A549 (cell line): Measurements from ENCODE around the gene PPP1R15A. TPM values are rescaled to one million over a fixed set of nuclear protein-coding genes. Genes with fewer than 3 reads are reported as not detected.

Source experiments
- ATAC-seq, 2 experiments: fragments of 200-7000 bp in 1 of 2; fragments of >200 bp in 1 of 2; cut with Nextera tagmentation in 1 of 2; cut with Tn5 transposase in 1 of 2; 3 replicates each; pipeline versions ENCODE4 v1.8.0 to v1.9.1; 2018 to 2020; ENCODE audit warnings: mild to moderate bottlenecking in 1 of 2, moderate library complexity in 1 of 2
- CTCF ChIA-PET: fragments of 300-600 bp; sonication (Branson Sonifier 250); formaldehyde crosslinking; extraction: SDS; loops from one replicate; lab custom pipeline; 2021; ENCODE audit warnings: antibody characterized with exemption, inconsistent platforms; lab: Yijun Ruan, JAX
- POLR2A ChIA-PET: fragments of 350-600 bp; formaldehyde crosslinking; extraction: SDS; loops from one replicate; lab custom pipeline; 2021; ENCODE audit warnings: antibody characterized with exemption, inconsistent platforms; lab: Yijun Ruan, JAX
- DNase-seq, 2 experiments: peaks; one replicate each; pipeline versions ENCODE4 v3.0.0 to v3.0.0-alpha.2; 2011 to 2016; ENCODE audit warnings: low read depth in 1 of 2, low spot score in 1 of 2
- FAIRE-seq: peaks from 2 replicates; lab custom pipeline; 2011; peaks lifted over from hg19 to GRCh38; lab: Jason Lieb, UNC
- H3K27ac ChIP-seq, 2 experiments: fragments of >200 bp; sonication (Bioruptor Twin); formaldehyde crosslinking; 3 replicates each; pipeline ENCODE4 v1.5.1; 2016 to 2017
- H3K4me1 ChIP-seq: fragments of >200 bp; sonication (Bioruptor Twin); formaldehyde crosslinking; 3 replicates; pipeline ENCODE4 v1.6.1; 2016
- H3K4me2 ChIP-seq: fragments of >200 bp; sonication (Bioruptor Twin); formaldehyde crosslinking; 3 replicates; pipeline ENCODE4 v1.6.1; 2016
- H3K4me3 ChIP-seq: fragments of >200 bp; sonication (Bioruptor Twin); formaldehyde crosslinking; 3 replicates; pipeline ENCODE4 v1.5.1; 2016
- H3K9me3 ChIP-seq: fragments of >200 bp; sonication (Bioruptor Twin); formaldehyde crosslinking; 3 replicates; pipeline ENCODE4 v1.6.1; 2016
- BCL3 ChIP-seq: fragments of >200 bp; sonication (Bioruptor Twin); formaldehyde crosslinking; IDR thresholded peaks from 3 replicates; pipeline ENCODE4 v1.6.1; 2016
- CEBPB ChIP-seq, 2 experiments: fragments of >200 bp in 1 of 2; sonication (Bioruptor Twin) in 1 of 2; formaldehyde crosslinking in 1 of 2; IDR thresholded peaks; 2 replicates each; pipeline ENCODE4 v1.6.1; 2012 to 2016
- EHMT2 ChIP-seq: fragments of 200-600 bp; sonication (generic); IDR thresholded peaks from 2 replicates; pipeline ENCODE4 v1.6.1; 2016; ENCODE audit warnings: antibody characterized with exemption, low read depth, mild to moderate bottlenecking, moderate library complexity
- ESRRA ChIP-seq: fragments of 150-350 bp; IDR thresholded peaks from 2 replicates; pipeline ENCODE4 v1.6.1; 2014; ENCODE audit warnings: mild to moderate bottlenecking, low read length, borderline replicate concordance
- GATA3 ChIP-seq: IDR thresholded peaks from 2 replicates; pipeline ENCODE4 v1.6.1; 2012; ENCODE audit warnings: borderline replicate concordance
- HOXB13 ChIP-seq: fragments of 250-450 bp; sonication (Bioruptor Pico); IDR thresholded peaks from 2 replicates; pipeline ENCODE4 v1.5.0; 2020; ENCODE audit warnings: low read depth, mild to moderate bottlenecking, moderate library complexity
- HOXB5 ChIP-seq: fragments of 250-450 bp; sonication (Bioruptor Pico); IDR thresholded peaks from 2 replicates; pipeline ENCODE4 v1.5.0; 2020; ENCODE audit warnings: mild to moderate bottlenecking, moderate library complexity
- MAFK ChIP-seq: fragments of 450-650 bp; IDR thresholded peaks from 2 replicates; pipeline ENCODE4 v1.6.1; 2014; ENCODE audit not compliant: partially characterized antibody
- MAZ ChIP-seq: fragments of 150-350 bp; IDR thresholded peaks from 2 replicates; pipeline ENCODE4 v1.6.1; 2014; ENCODE audit warnings: antibody characterized with exemption, low read depth, low read length, borderline replicate concordance
- NFE2L2 ChIP-seq: fragments of 150-350 bp; conservative IDR thresholded peaks from 2 replicates; pipeline ENCODE4 v1.6.1; 2014; ENCODE audit warnings: low read length
- NR3C1 ChIP-seq: fragments of >200 bp; sonication (Bioruptor Twin); formaldehyde crosslinking; IDR thresholded peaks from 3 replicates; pipeline ENCODE4 v1.6.1; 2017
- PHF8 ChIP-seq: fragments of 200-600 bp; sonication (generic); IDR thresholded peaks from 2 replicates; pipeline ENCODE4 v1.6.1; 2016; ENCODE audit warnings: low read depth, mild to moderate bottlenecking, antibody characterized with exemption, moderate library complexity, borderline replicate concordance
- POLR2AphosphoS2 ChIP-seq: conservative IDR thresholded peaks from 2 replicates; pipeline ENCODE4 v1.6.1; 2012; ENCODE audit warnings: low read length, improper control_type of control experiment, inconsistent platforms
- RNF2 ChIP-seq: fragments of 200-600 bp; sonication (generic); IDR thresholded peaks from 2 replicates; pipeline ENCODE4 v1.6.1; 2016; ENCODE audit warnings: low read depth, mild to moderate bottlenecking, antibody characterized with exemption, moderate library complexity, borderline replicate concordance
- SREBF2 ChIP-seq: fragments of 450-650 bp; IDR thresholded peaks from 2 replicates; pipeline ENCODE4 v1.6.1; 2014; ENCODE audit warnings: mild to moderate bottlenecking, moderate library complexity
- USF2 ChIP-seq: fragments of 450-650 bp; IDR thresholded peaks from 2 replicates; pipeline ENCODE4 v1.6.1; 2014; ENCODE audit warnings: antibody characterized with exemption
- WGBS: methylation state at CpG from one replicate; pipeline ENCODE4 v1.1.6; 2017; ENCODE audit errors: missing lambda C conversion rate; 5-methylcytosine and 5-hydroxymethylcytosine counted together
- polyA plus RNA-seq, 4 experiments: library from polyadenylated mRNA; depleted of rRNA in 3 of 4; stranded (reverse); fragments of >200 nt; fragmentation: RNase III in 1 of 4; extraction: RNeasy Plus Mini Kit Qiagen cat#74134 plus additional on column Dnase treatment in 1 of 4; gene quantifications; 2 replicates in 3 of 4; 3 replicates in 1 of 4; pipeline ENCODE4 v1.2.3, GENCODE V29; 2011 to 2017
- TF ChIP-seq, protein P1 (sequence below): fragments of >200 bp; sonication (Bioruptor Twin); formaldehyde crosslinking; IDR thresholded peaks from 3 replicates; pipeline ENCODE4 v1.5.1; 2016
- TF ChIP-seq, protein P2 (sequence below): IDR thresholded peaks from 2 replicates; pipeline ENCODE4 v1.6.1; 2012
- TF ChIP-seq, protein P3 (sequence below): fragments of 250-450 bp; sonication (Bioruptor Pico); IDR thresholded peaks from 2 replicates; pipeline ENCODE4 v1.5.0; 2021; ENCODE audit warnings: mild to moderate bottlenecking, moderate library complexity, borderline replicate concordance

The PPP1R15A gene
- polyA plus RNA-seq, 2 of the 4 experiments (the other 2 are of a cell fraction), result 29.7 to 74.2 TPM

DNA sequence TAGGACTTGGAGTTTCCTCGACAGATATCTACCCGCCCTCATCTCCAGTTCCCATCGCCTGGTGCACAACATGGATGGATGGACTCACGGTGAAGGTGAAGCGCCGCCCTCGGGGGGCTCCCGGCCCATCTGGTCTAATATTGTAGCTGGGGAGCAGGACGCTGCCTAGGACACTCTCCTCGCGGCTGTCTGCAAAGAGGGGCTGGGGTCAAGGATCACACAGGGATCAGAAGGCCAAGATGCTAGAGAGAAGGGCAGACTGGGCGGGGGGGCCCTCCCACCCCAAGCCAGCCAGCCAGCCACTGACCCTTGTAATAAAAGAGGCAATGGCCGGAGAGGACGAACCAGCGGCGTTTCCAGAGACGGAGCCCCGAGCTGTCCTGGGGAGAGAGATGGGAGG, 10.9 kb upstream of the PPP1R15A start:
- no peak overlapping the region for H3K4me3 ChIP-seq
- CTCF ChIA-PET, result interaction anchor here (0.6 to 4.1 kb wide), 7 partner anchors 9 to 1861 kb away, joined by 3 to 24 read pairs (median 3); partner anchors contain the start of genes HSD17B14 and RUVBL2
- DNase-seq, result no peak
- 87% methylated on average over 18 of the region's 18 CpGs for WGBS
- no peak for TF ChIP-seq SREBF2
- no peak for TF ChIP-seq MAFK
- TF ChIP-seq USF2, result no peak
- TF ChIP-seq, protein P1, sequence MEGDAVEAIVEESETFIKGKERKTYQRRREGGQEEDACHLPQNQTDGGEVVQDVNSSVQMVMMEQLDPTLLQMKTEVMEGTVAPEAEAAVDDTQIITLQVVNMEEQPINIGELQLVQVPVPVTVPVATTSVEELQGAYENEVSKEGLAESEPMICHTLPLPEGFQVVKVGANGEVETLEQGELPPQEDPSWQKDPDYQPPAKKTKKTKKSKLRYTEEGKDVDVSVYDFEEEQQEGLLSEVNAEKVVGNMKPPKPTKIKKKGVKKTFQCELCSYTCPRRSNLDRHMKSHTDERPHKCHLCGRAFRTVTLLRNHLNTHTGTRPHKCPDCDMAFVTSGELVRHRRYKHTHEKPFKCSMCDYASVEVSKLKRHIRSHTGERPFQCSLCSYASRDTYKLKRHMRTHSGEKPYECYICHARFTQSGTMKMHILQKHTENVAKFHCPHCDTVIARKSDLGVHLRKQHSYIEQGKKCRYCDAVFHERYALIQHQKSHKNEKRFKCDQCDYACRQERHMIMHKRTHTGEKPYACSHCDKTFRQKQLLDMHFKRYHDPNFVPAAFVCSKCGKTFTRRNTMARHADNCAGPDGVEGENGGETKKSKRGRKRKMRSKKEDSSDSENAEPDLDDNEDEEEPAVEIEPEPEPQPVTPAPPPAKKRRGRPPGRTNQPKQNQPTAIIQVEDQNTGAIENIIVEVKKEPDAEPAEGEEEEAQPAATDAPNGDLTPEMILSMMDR, result no peak
- no peak for TF ChIP-seq NFE2L2
- TF ChIP-seq RNF2, result no peak
- no peak for TF ChIP-seq HOXB5 (CRISPR knock-in tag)
- TF ChIP-seq MAZ, result no peak
- TF ChIP-seq POLR2AphosphoS2, result no peak
- TF ChIP-seq CEBPB (IDR thresholded peaks at IDR 0.05), result no peak
- TF ChIP-seq, protein P2, sequence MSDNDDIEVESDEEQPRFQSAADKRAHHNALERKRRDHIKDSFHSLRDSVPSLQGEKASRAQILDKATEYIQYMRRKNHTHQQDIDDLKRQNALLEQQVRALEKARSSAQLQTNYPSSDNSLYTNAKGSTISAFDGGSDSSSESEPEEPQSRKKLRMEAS, result no peak
- no peak for TF ChIP-seq BCL3
- no peak for TF ChIP-seq EHMT2
- TF ChIP-seq HOXB13, result no peak
- TF ChIP-seq PHF8, result no peak
- TF ChIP-seq GATA3, result no peak
- no peak for ATAC-seq
- H3K9me3 ChIP-seq, result no peaks in the 10 kb centered on the region
- FAIRE-seq, result no peak
- POLR2A ChIA-PET, result interaction anchor here (1.5 kb wide), 1 partner anchor 11 kb away, joined by 4 read pairs; no protein-coding TSS in a partner anchor
- no peak overlapping the region for H3K27ac ChIP-seq
- H3K4me2 ChIP-seq, result no peak overlapping the region
- no peaks in the 10 kb centered on the region for H3K4me1 ChIP-seq

- TF ChIP-seq NR3C1, result no peak
- DNase-seq (no peak), FAIRE-seq (no peak), ATAC-seq (no peak)
- ChIA-PET POLR2A (no interaction called here), CTCF (interaction anchor here (0.6 to 4.1 kb wide), 4 partner anchors 14 to 103 kb away, joined by 3 to 24 read pairs (median 4); no protein-coding TSS in a partner anchor)
- no peak overlapping the region for H3K4me2 ChIP-seq
- WGBS, result 66% methylated on average over 7 of the region's 7 CpGs
- H3K9me3 ChIP-seq, result no peaks in the 10 kb centered on the region
- no peaks in the 10 kb centered on the region for H3K4me1 ChIP-seq
- H3K27ac ChIP-seq, result no peak overlapping the region
- H3K4me3 ChIP-seq, result no peak overlapping the region
These were observed 9.4 kb upstream of the PPP1R15A start for GRCh38 chr19:48862827-48863226.

- H3K4me1 ChIP-seq, result peaks cover 15% of the 10 kb centered on the region
- 84% methylated on average over 6 of the region's 6 CpGs for WGBS
- H3K9me3 ChIP-seq, result no peaks in the 10 kb centered on the region
- no peak overlapping the region for H3K4me2 ChIP-seq
- CTCF ChIA-PET, result interaction anchor here (0.6 to 4.9 kb wide), 7 partner anchors 18 to 136 kb away, joined by 3 to 33 read pairs (median 3); partner anchors contain the start of gene HSD17B14
- 0 out of 6 replicates have a peak, but pooled peaks of 1 of the 2 experiments have one; percentile 17 for ATAC-seq
- no peak overlapping the region for H3K4me3 ChIP-seq
- no peak for DNase-seq
- TF ChIP-seq, protein P3, sequence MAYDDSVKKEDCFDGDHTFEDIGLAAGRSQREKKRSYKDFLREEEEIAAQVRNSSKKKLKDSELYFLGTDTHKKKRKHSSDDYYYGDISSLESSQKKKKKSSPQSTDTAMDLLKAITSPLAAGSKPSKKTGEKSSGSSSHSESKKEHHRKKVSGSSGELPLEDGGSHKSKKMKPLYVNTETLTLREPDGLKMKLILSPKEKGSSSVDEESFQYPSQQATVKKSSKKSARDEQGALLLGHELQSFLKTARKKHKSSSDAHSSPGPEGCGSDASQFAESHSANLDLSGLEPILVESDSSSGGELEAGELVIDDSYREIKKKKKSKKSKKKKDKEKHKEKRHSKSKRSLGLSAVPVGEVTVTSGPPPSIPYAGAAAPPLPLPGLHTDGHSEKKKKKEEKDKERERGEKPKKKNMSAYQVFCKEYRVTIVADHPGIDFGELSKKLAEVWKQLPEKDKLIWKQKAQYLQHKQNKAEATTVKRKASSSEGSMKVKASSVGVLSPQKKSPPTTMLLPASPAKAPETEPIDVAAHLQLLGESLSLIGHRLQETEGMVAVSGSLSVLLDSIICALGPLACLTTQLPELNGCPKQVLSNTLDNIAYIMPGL (CRISPR knock-in tag), result no peak
- TF ChIP-seq HOXB13, result no peak
- no peak for TF ChIP-seq ESRRA
- TF ChIP-seq, all 56 proteins: peak for 0
- no peak for FAIRE-seq
- POLR2A ChIA-PET, result no interaction called here
- no peak overlapping the region for H3K27ac ChIP-seq
These were observed 5.5 kb upstream of the PPP1R15A start for GRCh38 chr19:48866692-48867091.
